HG03196 (cell line): ENCODE data around the gene NEO1.

Source experiments
- ATAC-seq: cut with Tn5 transposase; IDR thresholded peaks from one replicate; pipeline ENCODE4 v1.9.1; 2021; ENCODE audit not compliant: unreplicated experiment

The NEO1 gene

GRCh38 chr15:73346735-73347312 is 294.6 kb downstream of the NEO1 start:
- ATAC-seq: no peak

- ATAC-seq: no peak
Measured at GRCh38 chr15:73349191-73349590, 296.9 kb downstream of the NEO1 start.

GRCh38 chr15:73352082-73352481 is 299.8 kb downstream of the NEO1 start:
- no peak for ATAC-seq

- no peak for ATAC-seq
Measured at GRCh38 chr15:73353734-73354133, 301.5 kb downstream of the NEO1 start.

GRCh38 chr15:73354241-73354640 is 302.0 kb downstream of the NEO1 start:
- no peak for ATAC-seq
